Astrocyte of the hippocampus (primary cell): ENCODE measurements around the gene SERINC5.
"Not testable (repeated sequence)": the region's sequence is repeated elsewhere in the genome, so short reads cannot be mapped to it uniquely, and the experiment has no call there.

Experiments
- DNase-seq: peaks from one replicate; pipeline ENCODE4 v3.0.0; 2011; ENCODE audit warnings: low read depth, low spot score

SERINC5 gene

DNA sequence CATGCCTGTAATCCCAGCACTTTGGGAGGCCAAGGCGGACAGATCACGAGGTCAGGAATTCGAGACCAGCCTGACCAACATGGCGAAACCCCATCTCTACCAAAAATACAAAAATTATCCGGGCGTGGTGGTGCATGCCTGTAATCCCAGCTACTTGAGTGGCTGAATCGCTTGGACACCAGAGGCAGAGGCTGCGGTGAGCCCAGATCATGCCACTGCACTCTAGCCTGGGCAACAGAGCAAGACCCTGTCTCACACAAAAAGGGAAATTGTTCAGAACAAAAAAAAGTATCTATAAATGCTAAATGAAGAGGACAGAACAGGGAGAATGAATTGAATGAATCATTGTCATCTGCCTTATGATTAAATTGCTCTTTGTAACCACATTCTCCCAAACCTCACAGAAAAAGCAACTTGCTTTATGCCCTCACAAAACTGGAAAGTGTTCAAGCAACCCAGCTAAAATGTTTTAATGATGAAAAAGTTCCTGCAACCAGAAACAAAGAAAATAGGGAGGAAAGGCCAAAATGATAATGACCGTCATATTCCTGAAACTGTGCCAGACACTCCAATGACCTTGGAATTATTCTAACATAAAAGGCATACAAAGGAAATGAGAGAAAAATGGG, 83.7 kb downstream of the SERINC5 start:
- no peak for DNase-seq

DNA sequence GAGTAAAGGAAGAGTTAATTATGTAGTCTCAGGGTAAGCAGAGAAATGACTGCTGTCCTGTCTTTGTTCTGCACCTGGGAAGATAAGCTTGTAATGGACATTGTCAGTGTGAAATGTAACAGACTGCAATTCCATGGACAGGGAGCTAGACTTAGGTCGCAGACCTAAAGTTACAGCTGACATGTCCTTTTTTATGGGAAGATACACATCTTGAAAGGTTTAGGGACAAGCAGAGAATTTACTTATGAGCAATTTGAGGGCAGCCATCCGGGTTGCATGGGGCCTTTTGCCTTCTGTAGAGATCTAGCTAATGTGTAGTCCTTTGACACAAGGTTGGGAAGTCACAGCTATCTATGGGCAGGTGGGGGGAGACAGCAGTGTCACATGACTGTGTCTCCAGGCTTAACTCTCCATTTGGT, 85.7 kb downstream of the SERINC5 start:
- DNase-seq: no peak

DNA sequence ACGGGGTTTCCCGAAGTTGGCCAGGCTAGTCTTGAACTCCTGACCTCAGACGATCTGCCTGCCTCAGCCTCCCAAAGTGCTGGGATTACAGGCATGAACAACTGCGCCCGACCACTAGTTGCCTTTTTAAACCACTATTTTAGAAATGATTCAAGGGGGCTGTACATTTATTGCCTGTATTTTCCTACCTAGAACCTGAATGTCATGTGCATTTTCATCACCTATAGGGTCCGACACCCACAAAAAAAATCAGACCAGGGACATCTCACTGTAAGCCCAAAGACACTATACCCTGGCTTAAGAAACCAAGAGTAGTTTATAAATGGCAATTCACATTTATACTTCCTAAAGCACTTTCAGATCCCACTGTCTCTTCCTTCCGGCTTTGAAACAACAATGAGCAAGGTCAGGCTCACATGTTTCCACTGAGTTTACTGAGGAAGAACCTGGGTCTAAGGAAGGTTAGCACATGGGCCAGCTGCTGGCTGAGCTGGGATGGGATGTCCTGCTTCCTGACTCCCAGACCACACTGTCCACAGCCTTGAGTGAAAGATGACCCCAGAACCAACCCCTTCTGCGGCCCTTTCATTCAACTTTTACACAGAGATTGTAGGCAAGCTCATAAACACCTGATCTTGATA, 87.3 kb downstream of the SERINC5 start:
- no peak for DNase-seq

DNA sequence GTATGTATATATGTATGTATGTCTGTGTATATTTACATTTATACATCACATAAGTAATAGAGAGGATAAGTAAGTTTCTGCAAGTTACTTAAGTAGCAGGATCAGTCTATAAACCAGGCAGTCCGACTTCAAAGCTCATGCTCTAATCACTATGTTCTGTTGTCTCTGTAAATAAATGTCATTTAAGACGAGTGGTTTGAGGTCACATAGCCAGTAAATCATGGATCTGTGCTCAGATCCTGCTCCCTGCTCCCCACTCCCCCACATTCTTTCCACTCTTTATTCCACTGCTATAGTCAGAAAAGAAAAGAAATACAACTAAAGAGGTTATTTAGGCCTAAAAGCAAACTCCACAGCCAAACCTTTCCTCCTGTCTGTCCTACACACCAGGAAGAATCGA, 90.4 kb downstream of the SERINC5 start:
- DNase-seq: no peak

DNA sequence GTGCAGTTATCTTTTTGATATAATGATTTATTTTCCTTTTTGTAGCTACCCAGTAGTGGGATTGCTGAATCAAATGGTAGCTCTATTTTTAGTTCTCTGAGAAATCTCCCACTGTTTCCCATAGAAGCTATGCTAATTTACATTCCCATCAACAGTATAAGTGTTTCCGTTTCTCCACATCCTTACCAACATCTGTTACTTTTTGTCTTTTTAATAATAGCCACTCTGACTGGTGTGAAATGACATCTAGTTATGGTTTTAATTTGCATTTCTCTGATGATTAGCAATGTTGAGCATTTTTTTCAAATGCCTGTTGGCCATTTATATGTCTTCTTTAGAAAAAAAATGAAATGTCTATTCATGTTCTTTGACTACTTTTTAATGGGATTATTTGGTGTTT, 94.7 kb downstream of the SERINC5 start:
- no peak for DNase-seq

DNA sequence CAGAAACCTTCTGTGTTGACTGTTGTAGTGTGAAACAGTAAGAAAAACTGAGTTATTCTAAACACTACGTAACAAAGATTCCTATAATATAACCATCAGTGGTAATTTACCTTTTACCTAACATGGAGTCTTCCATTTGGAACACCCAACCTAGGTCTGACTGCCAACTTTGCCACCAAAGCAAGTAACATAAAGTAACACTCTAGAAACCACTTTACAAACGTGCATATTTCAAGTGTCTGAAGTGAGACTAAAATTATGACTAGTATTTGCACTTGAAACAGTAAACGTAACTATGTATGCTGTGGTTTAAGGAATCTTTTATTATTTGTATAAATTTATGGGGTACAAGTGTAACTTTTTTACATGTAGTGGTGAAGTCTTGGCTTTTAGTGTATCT, 95.6 kb downstream of the SERINC5 start:
- no peak for DNase-seq

DNA sequence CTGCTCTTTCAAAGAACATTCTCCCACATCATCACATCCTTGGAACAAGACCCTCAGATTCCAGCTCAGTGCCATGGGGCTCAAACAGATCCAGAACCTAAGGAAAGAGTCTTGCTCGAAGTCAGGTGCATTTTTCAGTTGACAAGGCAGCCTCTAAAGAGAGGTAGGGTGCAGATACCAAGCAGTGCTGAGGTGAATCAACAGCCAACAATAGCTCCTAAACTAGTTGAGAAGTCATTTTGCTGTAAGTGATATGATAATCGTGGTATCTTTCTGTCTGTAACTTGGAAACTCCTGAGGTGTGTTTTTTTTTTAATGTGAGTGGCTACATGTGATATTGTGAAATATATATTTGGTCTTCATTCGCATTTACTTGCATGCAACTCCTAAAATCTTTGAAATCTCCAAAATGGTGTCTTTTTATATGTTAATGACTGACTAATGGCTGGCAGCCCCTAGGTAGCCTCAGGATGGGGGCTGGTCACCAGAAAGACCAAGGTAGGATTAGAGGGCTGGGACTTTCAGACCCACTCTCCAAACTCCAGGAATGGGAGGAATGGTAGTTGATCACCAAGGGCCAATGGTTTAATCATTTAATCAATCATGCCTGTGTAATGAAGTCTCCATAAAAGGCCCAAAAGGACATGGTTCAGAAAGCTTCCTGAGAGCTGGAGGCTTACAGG, 96.6 kb downstream of the SERINC5 start:
- no peak for DNase-seq

DNA sequence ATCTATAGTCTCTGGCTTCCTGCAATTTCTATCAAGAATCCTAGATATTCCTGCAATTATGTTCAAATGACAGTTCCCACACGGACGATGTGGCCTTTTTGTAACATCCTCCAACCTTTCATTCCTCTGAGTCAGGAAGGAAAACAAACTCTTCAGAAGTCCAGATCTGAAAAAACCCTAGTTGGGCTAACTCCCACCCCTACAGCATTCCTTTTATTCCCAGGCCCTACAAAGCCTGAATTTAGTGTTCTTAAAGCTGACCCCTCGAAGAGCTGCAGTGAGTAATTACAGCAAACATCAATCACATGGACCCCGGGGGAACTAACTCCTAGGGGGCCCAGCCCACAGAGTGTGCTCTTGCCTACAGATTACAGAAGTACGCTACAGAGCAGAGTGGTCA, 99.7 kb downstream of the SERINC5 start:
- DNase-seq: peak; percentile 40

DNA sequence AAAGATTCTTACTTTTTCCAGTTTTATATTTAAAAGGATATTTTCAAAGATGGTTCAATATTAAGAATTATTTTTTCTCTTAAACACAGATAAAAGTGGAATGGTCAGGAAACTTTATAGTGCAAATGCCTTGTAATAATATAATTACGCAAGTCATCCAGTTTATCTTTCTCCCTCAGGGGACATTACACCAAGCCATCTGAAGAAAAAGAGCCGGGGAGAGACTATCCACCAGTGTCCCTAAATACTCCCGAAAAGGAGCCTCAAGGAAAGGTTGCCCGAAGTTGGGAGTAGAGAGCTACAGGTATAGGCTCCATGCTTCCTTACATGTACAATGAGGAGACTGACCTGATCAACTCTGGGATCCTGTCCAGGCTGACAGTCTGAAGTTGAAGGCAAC, 101.1 kb downstream of the SERINC5 start:
- no peak for DNase-seq

DNA sequence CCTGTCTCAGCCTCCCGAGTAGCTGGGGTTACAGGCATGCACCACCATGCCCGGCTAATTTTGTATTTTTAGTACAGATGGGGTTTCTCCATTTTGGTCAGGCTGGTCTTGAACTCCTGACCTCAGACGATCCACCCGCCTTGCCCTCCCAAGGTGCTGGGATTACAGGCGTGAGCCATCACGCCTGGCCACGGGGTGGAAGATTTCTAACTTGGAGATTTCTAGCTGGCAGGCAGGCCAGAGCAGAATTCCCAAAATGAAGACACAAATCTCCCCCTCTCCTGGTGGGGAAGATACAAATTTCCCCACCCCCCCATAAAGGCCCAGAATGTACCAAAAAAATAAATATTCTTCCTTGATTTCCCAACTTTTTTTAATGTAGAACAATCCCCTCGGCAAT, 101.6 kb downstream of the SERINC5 start:
- not testable (repeated sequence) for DNase-seq

DNA sequence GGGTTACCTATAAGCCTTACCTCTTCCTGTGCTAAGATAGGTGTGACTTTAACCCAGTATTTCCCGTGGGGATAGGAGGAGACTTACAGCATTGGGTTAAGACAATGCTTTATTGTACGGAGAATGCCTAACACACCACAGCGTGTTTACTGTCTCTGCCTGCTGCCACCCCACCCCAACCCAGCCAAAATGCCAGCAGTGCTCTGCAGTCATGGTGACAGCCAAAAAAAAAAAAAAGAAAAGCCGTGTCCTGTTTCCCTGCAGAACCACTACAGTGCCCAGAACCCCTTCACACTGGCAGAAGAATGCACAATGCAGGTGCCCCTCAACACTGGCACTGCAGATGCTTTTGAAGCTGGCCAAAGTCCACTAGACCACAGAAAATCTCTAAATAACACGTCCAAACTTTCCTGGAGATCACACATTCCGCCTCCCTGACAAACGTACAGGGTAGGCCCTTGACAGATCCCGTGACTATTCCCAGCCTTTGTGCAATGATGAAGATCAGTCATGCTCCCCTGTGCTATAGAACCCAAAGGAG, 102.2 kb downstream of the SERINC5 start:
- DNase-seq: no peak

DNA sequence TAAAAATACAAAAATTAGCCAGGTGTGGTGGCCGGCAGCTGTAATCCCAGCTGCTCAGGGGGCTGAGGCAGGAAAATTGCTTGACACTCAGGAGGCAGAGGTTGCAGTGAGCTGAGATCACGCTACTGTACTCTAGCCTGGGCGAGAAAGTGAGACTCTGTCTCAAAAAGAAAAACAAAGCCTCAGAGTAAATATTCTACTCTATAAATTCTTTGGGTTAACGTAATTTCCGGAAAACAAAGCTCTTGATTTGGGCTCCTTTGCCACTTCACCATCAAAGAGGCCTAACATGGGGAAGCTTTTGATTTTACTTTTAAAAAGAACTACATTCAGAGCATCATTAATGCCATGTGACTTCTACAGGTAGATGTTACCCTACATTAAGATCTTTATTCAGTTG, 103.1 kb downstream of the SERINC5 start:
- DNase-seq: no peak

DNA sequence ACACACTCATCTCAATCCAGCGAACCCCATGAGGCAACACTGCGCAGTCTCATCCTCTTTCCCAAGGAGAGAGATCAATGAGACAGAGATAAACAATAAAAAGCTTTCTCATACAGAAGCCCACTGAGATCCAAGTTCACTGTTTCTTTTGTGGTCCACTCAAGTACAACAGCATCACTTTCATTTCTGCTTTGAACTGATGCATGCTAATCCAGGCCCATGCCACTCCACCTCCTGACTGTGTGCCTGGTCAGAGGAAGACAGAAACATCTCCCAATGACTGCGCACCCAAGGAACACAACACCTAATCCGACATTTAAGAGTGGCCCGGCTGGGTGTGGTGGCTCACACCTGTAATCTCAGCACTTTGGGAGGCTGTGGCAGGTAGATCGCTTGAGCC, 104.0 kb downstream of the SERINC5 start:
- no peak for DNase-seq

DNA sequence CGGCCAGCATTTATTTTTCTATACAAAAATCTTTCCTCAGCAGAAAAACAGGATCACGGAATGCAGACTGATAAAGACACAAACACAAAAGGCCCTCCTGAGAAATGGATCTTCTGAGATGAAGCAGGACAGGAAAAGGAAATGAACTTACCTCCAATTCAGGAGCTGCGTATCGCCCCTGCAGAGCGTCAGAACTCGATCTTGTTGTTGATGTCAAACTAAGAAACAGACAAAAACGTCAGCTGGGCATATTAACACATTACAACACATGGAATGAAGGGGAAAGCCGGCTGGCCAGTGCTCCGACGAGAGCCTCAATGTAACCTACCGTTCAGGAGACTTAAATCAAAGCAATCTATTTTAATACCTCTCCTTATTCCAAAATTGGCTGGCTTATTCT, 105.1 kb downstream of the SERINC5 start:
- DNase-seq: no peak

DNA sequence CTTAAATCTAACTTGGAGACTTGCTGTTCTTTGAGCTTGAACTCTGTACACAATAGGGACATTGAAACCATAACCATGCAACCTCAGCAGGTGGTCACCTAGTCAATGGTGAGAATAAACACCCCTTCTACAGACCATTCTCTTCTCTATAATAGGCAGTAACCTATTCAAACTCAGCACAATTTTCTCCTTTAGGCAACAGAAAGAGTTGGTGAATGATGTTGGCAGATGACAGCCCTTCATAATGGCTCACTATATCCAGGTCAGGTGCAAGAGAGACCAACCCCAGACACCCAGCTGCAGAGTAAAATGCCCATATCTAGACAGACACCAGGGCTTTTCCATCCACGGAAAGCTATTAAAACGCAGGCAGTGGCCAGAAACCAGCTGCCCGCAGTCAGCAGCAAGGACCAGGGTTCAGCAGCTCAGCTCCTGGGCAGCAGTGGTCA, 106.7 kb downstream of the SERINC5 start:
- DNase-seq: peak; percentile 24

DNA sequence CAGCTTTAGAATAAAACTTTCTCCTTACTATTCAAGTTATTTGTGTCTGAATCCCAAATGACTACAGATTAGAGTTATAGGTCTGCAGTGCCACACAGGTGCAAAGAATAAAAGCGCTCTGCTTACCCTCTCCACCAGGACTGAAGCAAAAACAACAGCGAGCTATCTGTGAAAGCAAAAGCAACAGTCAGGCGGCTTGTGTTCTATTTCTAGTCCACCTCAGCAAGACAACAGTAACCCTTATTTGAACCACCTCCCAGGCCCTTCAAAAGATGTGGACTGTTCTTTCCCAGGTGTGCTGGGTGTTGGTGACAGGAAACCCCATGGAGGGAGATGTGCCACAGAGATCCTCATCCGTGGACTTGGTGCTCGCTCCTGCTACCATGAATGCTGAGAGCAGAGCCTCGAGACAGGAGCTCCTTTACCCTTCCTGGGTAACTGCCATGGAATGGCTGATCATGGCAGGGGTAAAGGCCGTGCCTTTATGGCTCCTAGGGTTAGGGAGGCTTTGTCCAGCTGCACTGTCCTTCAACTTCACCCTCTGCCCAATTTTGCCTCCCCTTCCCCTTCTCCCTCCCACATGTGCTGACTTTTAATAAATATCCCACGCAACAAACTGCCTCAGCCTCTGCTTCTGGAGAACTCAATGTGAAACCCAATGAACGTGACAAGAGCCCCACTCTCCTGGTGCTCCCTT, 108.6 kb downstream of the SERINC5 start:
- DNase-seq: no peak

DNA sequence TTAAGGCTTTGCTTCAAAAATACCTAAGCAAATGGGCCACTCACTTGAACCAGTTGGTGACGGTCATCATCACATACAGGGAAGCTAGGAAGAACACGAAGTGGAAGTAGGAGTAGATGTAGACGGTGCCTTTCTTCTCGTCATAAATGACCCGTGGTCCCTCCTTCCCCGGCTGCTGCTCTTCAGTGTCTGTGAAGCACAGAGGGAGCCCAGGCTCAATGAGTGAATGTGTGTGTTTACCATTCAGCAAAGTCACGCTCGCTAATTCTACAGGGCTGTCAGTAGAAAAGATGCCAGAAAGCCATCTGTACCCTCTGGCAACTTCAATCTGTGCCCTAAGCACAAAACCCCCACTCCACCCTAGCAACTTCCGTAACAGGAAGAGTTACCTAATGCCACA, 109.8 kb downstream of the SERINC5 start:
- no peak for DNase-seq

DNA sequence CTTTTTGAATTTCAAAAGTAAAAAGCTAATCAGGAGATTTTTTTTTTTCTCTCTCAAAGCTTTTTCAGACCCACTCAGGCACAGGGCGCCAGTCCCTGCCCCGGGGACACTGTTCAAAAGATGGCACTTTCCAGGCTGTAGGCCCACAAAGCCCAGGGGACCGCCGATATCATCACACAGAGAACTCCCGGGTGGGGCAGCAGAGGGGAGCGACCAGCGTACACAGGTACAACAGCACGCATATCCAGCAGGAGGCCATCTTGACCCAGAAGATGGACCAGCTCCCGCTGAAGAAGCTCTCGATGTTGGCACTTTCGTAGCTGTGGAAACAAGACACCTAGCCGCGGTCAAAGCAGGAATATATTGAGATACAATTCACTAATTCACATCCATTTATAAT, 112.4 kb downstream of the SERINC5 start:
- DNase-seq: no peak

DNA sequence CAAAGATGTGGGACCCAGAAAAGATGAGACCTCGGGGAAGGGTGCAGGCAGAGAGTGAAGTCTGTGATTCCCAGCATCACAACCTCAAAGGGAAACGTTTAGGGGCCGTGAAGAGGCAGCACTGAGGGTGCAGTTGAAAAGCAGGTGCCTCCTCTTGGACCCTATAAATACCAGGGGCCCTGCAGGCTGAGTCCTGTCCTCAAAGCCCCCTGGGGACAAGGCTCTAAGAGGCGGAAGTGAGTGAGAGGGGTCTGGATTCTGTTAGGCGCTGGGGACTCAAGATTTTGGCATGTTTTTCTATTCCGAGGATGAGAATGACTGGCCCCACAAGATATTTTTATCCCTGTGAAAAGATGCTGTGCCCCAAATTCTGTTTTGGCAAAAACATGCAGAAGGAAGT, 112.9 kb downstream of the SERINC5 start:
- no peak for DNase-seq

DNA sequence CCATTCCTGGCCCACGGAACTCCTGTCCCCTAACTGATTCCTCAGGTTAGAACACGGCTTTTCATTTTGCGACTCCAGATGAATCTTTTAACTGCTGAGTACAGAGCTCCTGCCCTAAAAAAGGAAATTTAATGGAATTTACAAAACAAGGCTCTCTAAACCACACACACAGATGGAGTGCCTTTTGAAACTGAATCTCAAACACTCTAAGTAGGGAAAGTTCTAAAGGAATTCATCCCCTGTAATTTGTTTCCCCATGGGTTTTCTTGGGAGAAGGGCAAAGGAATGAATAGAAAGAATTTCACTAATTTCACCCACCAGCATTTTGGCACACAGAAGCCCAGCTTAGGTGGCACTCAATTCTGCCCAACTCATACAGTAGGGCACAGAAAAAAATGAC, 114.2 kb downstream of the SERINC5 start:
- DNase-seq: peak; percentile 80

DNA sequence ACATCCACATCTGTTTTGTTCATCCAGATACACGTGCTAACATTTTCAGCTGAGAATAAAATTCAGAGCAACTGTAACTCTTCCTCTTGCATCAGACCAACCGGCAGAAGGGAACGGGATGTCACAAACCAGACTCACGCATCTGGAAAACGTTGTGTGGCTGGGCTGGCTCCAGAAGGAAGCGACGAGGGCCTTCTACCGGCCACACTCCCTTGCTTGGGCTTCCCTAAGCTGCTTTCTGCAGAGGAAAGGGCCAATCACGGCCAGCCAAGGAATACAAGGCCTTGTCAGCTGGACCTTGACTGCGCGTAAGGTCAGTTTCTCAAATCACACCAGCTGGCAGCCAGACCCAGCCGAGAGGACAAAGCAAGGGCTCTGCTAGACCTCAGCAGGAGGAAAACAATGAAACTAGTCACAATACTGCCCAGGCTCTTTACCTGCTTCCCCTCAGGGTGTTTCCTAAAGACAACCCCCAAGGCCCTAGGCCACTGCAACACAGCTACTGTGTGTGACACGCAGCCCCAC, 114.6 kb downstream of the SERINC5 start:
- peak; percentile 54 for DNase-seq

DNA sequence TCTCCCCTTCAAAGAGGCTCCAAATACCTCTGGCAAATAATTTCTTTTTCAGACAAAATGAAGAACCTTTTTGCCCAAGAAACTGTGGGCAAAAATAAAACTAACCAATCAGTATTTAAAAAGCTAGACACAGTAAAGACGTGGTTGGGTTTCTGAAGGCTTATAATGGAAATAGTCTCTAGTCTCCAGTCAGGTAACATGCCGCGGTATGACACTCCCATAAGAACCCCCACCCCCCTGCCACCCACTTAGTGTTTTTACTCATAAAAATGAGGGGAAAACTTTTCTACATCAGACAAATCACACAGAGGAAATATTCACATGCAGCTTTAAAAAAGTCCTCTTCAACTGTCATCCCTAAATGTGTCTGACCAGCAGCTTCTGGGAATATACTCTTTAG, 115.4 kb downstream of the SERINC5 start:
- no peak for DNase-seq
